Left ventricle myocardium inferior (tissue), 1 donor: ENCODE results near the gene ENG. TPM values are rescaled to one million over a fixed set of nuclear protein-coding genes. Genes with fewer than 3 reads are reported as not detected.
A peak's percentile ranks its signal among the peaks of the same experiment; 100 is the strongest.
"Not testable (repeated sequence)": the region's sequence is repeated elsewhere in the genome, so short reads cannot be mapped to it uniquely, and the experiment has no call there.

Source experiments
- DNase-seq: peaks from one replicate; pipeline ENCODE4 v3.0.0-alpha.2; 2020
- H3K27ac ChIP-seq: fragments of 200-600 bp; replicated peaks from 2 replicates; pipeline ENCODE4 v1.8.0; 2021
- H3K27me3 ChIP-seq: fragments of 200-600 bp; 2 replicates; pipeline ENCODE4 v1.8.0; 2021; ENCODE audit warnings: low read depth
- H3K36me3 ChIP-seq: fragments of 200-600 bp; 2 replicates; pipeline ENCODE4 v1.8.0; 2021
- H3K4me1 ChIP-seq: fragments of 200-600 bp; 2 replicates; pipeline ENCODE4 v1.8.0; 2021
- H3K4me3 ChIP-seq: fragments of 200-600 bp; 2 replicates; pipeline ENCODE4 v1.8.0; 2021; ENCODE audit warnings: mild to moderate bottlenecking, moderate library complexity
- H3K9me3 ChIP-seq: fragments of 200-600 bp; replicated peaks from 2 replicates; pipeline ENCODE4 v1.8.0; 2021
- CTCF ChIP-seq: fragments of 200-600 bp; IDR thresholded peaks from 2 replicates; pipeline ENCODE4 v1.8.0; 2021; ENCODE audit warnings: antibody characterized with exemption, mild to moderate bottlenecking, borderline replicate concordance
- intact Hi-C: fragments of 100-400 bp; cut with micrococcal nuclease; formaldehyde crosslinking; loops from one replicate; pipeline ENCODE4 v1.11.0; 2022
- total RNA-seq: library from RNA; stranded (reverse); fragmentation: NEBNext Ultra II Directional; extraction: Animal tissue kit (Norgen Biotek cat#: 25700); gene quantifications from one replicate; pipeline ENCODE4 v1.2.1, GENCODE V29; 2021
- donor health status: DM: no; HTN: yes; CAD: no; lungs with severe emphysema.

ENG gene
- total RNA-seq, 1 donor from 2014 or later = 139 TPM

GRCh38 chr9:127870887-127871286 lies 16.4 kb upstream of the ENG start:
- intact Hi-C loops = loop anchor here (5.0 kb wide), 1 partner anchor 79 kb away; no protein-coding TSS in a partner anchor
- no peak for TF ChIP-seq CTCF
- H3K4me1 ChIP-seq = peaks cover 87% of the 10 kb centered on the region
- H3K9me3 ChIP-seq = no peaks in the 10 kb centered on the region
- no peak overlapping the region for H3K4me3 ChIP-seq
- H3K36me3 ChIP-seq = peaks cover 56% of the 10 kb centered on the region
- H3K27me3 ChIP-seq = no peaks in the 10 kb centered on the region
- H3K27ac ChIP-seq = no peak overlapping the region
- no peak for DNase-seq

GRCh38 chr9:127870153-127870491 lies 15.7 kb upstream of the ENG start:
- TF ChIP-seq CTCF = peak; percentile 43
- DNase-seq, H3K27me3 ChIP-seq, H3K4me3 ChIP-seq, H3K9me3 ChIP-seq: not testable (repeated sequence)
- Histone ChIP-seq H3K27ac (peak overlapping the region; percentile 97), H3K4me1 (peaks cover 86% of the 10 kb centered on the region), H3K36me3 (peaks cover 56% of the 10 kb centered on the region)
- intact Hi-C loops = loop anchor here (5.0 kb wide), 1 partner anchor 78 kb away; no protein-coding TSS in a partner anchor

- Histone ChIP-seq H3K27me3 (no peaks in the 10 kb centered on the region), H3K9me3 (no peaks in the 10 kb centered on the region), H3K4me1 (peaks cover 86% of the 10 kb centered on the region), H3K36me3 (peaks cover 56% of the 10 kb centered on the region), H3K4me3 (no peak overlapping the region), H3K27ac (peak overlapping the region; percentile 97)
- intact Hi-C loops = loop anchor here (5.0 kb wide), 1 partner anchor 77 kb away; no protein-coding TSS in a partner anchor
- DNase-seq = peak; percentile 89
- TF ChIP-seq CTCF = peak; percentile 93
Observed at GRCh38 chr9:127869310-127870152, 15.1 kb upstream of the ENG start.

- TF ChIP-seq CTCF = no peak
- H3K36me3 ChIP-seq = peaks cover 56% of the 10 kb centered on the region
- no peaks in the 10 kb centered on the region for H3K27me3 ChIP-seq
- no peaks in the 10 kb centered on the region for H3K9me3 ChIP-seq
- intact Hi-C loops = no loop called here
- peaks cover 85% of the 10 kb centered on the region for H3K4me1 ChIP-seq
- no peak for DNase-seq
- H3K27ac ChIP-seq = peak overlapping the region; percentile 97
- H3K4me3 ChIP-seq = peak overlapping the region; percentile 40
Observed at GRCh38 chr9:127868278-127868902, 13.9 kb upstream of the ENG start.

- no peaks in the 10 kb centered on the region for H3K27me3 ChIP-seq
- TF ChIP-seq CTCF = no peak
- peaks cover 85% of the 10 kb centered on the region for H3K4me1 ChIP-seq
- peak overlapping the region; percentile 97 for H3K27ac ChIP-seq
- peak; percentile 60 for DNase-seq
- intact Hi-C loops = no loop called here
- peak overlapping the region; percentile 40 for H3K4me3 ChIP-seq
- H3K9me3 ChIP-seq = no peaks in the 10 kb centered on the region
- H3K36me3 ChIP-seq = peaks cover 48% of the 10 kb centered on the region
Observed at GRCh38 chr9:127867356-127868277, 13.2 kb upstream of the ENG start.
